Activated CD8-positive, alpha-beta memory T cell treated with anti-CD3 and anti-CD28 coated beads, Interleukin-2, amount 10 ng/mL, durations not matched to agents 7 days and 5 days (primary cell): Measurements from ENCODE around the gene GLA. TPM values are rescaled to one million over a fixed set of nuclear protein-coding genes. Genes with fewer than 3 reads are reported as not detected.

ENCODE experiments used
- ATAC-seq: fragments of 150-1000 bp; cut with Tn5 transposase; one replicate; pipeline ENCODE4 v1.10.0; 2021; ENCODE audit warnings: moderate library complexity
- CTCF ChIA-PET: fragments of 350-600 bp; sonication (Branson Sonifier 250); formaldehyde crosslinking; loops from one replicate; lab custom pipeline; 2021; ENCODE audit warnings: antibody characterized with exemption; lab: Charles Lee
- DNase-seq: peaks from one replicate; pipeline ENCODE4 v3.0.0-alpha.2; 2020
- H3K27ac Mint-ChIP-seq: one replicate; pipeline ENCODE4 v1.8.0; 2021; ENCODE audit warnings: mild to moderate bottlenecking, mixed read lengths
- H3K27me3 Mint-ChIP-seq: one replicate; pipeline ENCODE4 v1.8.0; 2021; ENCODE audit warnings: mixed read lengths
- H3K36me3 Mint-ChIP-seq: one replicate; pipeline ENCODE4 v1.8.0; 2021; ENCODE audit warnings: mild to moderate bottlenecking, mixed read lengths
- H3K4me1 Mint-ChIP-seq: one replicate; pipeline ENCODE4 v1.8.0; 2021; ENCODE audit warnings: mixed read lengths
- H3K4me3 Mint-ChIP-seq: one replicate; pipeline ENCODE4 v1.8.0; 2021; ENCODE audit warnings: mild to moderate bottlenecking, moderate library complexity, mixed read lengths
- H3K9me3 Mint-ChIP-seq: one replicate; pipeline ENCODE4 v1.8.0; 2022; ENCODE audit warnings: low read depth, mixed read lengths
- total RNA-seq, 2 experiments: library from RNA; stranded (reverse); gene quantifications; one replicate each; pipeline ENCODE4 v1.2.3, GENCODE V29; 2021

Gene GLA
- total RNA-seq, 2 experiments from 2014 or later, result 40.2 to 60.4 TPM

GRCh38 chrX:101362116-101362515 lies 45.6 kb downstream of the GLA start:
- H3K27ac Mint-ChIP-seq, result no peak overlapping the region
- CTCF ChIA-PET, result no interaction called here
- no peak overlapping the region for H3K4me3 Mint-ChIP-seq
- no peaks in the 10 kb centered on the region for H3K27me3 Mint-ChIP-seq
- no peaks in the 10 kb centered on the region for H3K36me3 Mint-ChIP-seq
- no peaks in the 10 kb centered on the region for H3K9me3 Mint-ChIP-seq
- no peak for ATAC-seq
- DNase-seq, result no peak
- peaks cover 8% of the 10 kb centered on the region for H3K4me1 Mint-ChIP-seq

- H3K4me1 Mint-ChIP-seq, result peaks cover 8% of the 10 kb centered on the region
- ATAC-seq (no peak), DNase-seq (no peak)
- H3K9me3 Mint-ChIP-seq, result no peaks in the 10 kb centered on the region
- no peak overlapping the region for H3K4me3 Mint-ChIP-seq
- H3K27me3 Mint-ChIP-seq, result no peaks in the 10 kb centered on the region
- H3K27ac Mint-ChIP-seq, result no peak overlapping the region
- no peaks in the 10 kb centered on the region for H3K36me3 Mint-ChIP-seq
- CTCF ChIA-PET, result no interaction called here
Observed at GRCh38 chrX:101360390-101360789, 47.3 kb downstream of the GLA start.

DNA sequence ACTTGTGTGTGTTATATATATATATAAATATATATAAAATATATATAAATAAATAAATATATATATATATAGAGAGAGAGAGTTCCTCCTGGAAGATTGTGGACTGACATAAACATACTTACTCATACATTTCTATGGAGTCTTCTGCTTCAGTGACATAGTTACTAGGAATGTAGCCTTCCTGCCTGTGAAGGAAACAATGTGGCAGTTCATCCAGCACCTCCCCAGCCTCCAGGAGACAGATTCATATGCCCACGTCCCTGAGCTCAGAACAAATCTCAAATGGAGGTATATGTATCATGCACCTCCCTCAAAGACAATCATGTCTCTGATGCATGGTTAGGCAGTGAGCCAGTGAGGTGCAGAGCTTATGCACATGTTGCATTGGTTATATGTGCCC lies 47.8 kb downstream of the GLA start:
- Mint-ChIP-seq H3K9me3 (no peaks in the 10 kb centered on the region), H3K4me3 (no peak overlapping the region), H3K4me1 (peaks cover 8% of the 10 kb centered on the region), H3K27me3 (no peaks in the 10 kb centered on the region), H3K36me3 (no peaks in the 10 kb centered on the region), H3K27ac (no peak overlapping the region)
- CTCF ChIA-PET, result no interaction called here
- ATAC-seq (no peak), DNase-seq (no peak)

GRCh38 chrX:101357166-101357795 lies 50.4 kb downstream of the GLA start:
- H3K9me3 Mint-ChIP-seq, result no peaks in the 10 kb centered on the region
- ATAC-seq, result no peak
- CTCF ChIA-PET, result interaction anchor here (1.3 kb wide), 1 partner anchor 33 kb away, joined by 4 read pairs; the partner anchor contains the start of gene RPL36A
- H3K4me1 Mint-ChIP-seq, result peaks cover 8% of the 10 kb centered on the region
- H3K36me3 Mint-ChIP-seq, result no peaks in the 10 kb centered on the region
- H3K27me3 Mint-ChIP-seq, result no peaks in the 10 kb centered on the region
- DNase-seq, result no peak
- no peak overlapping the region for H3K27ac Mint-ChIP-seq
- no peak overlapping the region for H3K4me3 Mint-ChIP-seq

DNA sequence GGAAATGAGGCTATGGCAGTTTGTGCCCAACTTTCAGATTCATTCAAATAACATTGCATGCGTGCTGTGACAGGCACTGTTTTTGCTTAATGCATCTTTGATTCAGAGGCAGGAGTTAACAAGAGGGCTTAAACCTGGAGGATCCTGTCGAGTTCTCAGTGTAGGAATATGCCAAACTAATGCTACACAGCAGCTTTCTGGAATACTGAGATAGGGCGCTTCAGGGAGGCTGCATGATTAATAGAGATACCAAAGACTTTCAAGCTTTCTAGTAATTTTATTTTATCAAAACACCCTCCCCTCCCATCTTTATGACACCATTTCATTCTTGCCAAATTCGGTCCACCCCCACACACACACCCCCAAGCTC lies 58.5 kb downstream of the GLA start:
- CTCF ChIA-PET, result interaction anchor here (0.8 to 1.4 kb wide), 1 partner anchor 42 kb away, joined by 3 to 5 read pairs; the partner anchor contains the start of gene RPL36A
- no peak for DNase-seq
- Mint-ChIP-seq H3K27ac (peak overlapping the region; percentile 91), H3K4me3 (peak overlapping the region; percentile 89), H3K9me3 (no peaks in the 10 kb centered on the region), H3K4me1 (peaks cover 15% of the 10 kb centered on the region), H3K36me3 (peaks cover 5% of the 10 kb centered on the region), H3K27me3 (no peaks in the 10 kb centered on the region)
- ATAC-seq, result no peak

- Mint-ChIP-seq H3K36me3 (peaks cover 8% of the 10 kb centered on the region), H3K27me3 (no peaks in the 10 kb centered on the region), H3K4me3 (peak within 1 kb of the TSS; percentile 89), H3K27ac (peak within 1 kb of the TSS; percentile 91), H3K9me3 (no peaks in the 10 kb centered on the region), H3K4me1 (peaks cover 15% of the 10 kb centered on the region)
- ATAC-seq (peak; percentile 99), DNase-seq (peak; percentile 86)
- CTCF ChIA-PET, result interaction anchor here (1.4 kb wide), 1 partner anchor 42 kb away, joined by 5 read pairs; the partner anchor contains the start of gene RPL36A
Observed at GRCh38 chrX:101348452-101349192, 59.1 kb downstream of the GLA start, which contains the start of gene TIMM8A. TSS of gene TIMM8A (minus strand) at chrX:101348742. CDS start at chrX:101348664, 78 bp downstream.

- Mint-ChIP-seq H3K4me1 (peaks cover 15% of the 10 kb centered on the region), H3K27me3 (no peaks in the 10 kb centered on the region), H3K4me3 (peak overlapping the region; percentile 89), H3K36me3 (peaks cover 11% of the 10 kb centered on the region), H3K9me3 (no peaks in the 10 kb centered on the region), H3K27ac (peak overlapping the region; percentile 91)
- CTCF ChIA-PET, result interaction anchor here (1.4 kb wide), 1 partner anchor 43 kb away, joined by 5 read pairs; the partner anchor contains the start of gene RPL36A
- DNase-seq, result no peak
- ATAC-seq, result peak; percentile 7
Observed at GRCh38 chrX:101347859-101348451, 59.8 kb downstream of the GLA start.

Other genes starting within 250 kb of the GLA start
- gene DRP2, start 188.1 kb downstream of the GLA start, total RNA-seq, result 1 to 10 TPM in 1 of 2 experiments, under 1 TPM in 1; 0.94 to 1.6 TPM
- under 1 TPM in 1 of 2 experiments, not detected in 1; 0.15 TPM for gene TAF7L, start 116.6 kb downstream of the GLA start, total RNA-seq
- gene TIMM8A, start 59.2 kb downstream of the GLA start, total RNA-seq, result 10 to 100 TPM; 16.7 to 23.6 TPM
- gene BTK, start 21.7 kb downstream of the GLA start, total RNA-seq, result under 1 TPM; 0.14 to 0.41 TPM
- gene RPL36A, start 16.9 kb downstream of the GLA start, total RNA-seq, result 100 to 1,000 TPM; 178 to 225 TPM
- gene HNRNPH2, start 297 bp upstream of the GLA start, total RNA-seq, result 10 to 100 TPM; 30.7 to 31.2 TPM
- gene ARMCX4, start 77.5 kb upstream of the GLA start, total RNA-seq, result 1 to 10 TPM; 1.8 to 2.4 TPM
- under 1 TPM; 0.20 to 0.26 TPM for gene ARMCX1, start 142.6 kb upstream of the GLA start, total RNA-seq
- 10 to 100 TPM; 32.9 to 43.0 TPM for gene ARMCX6, start 210.1 kb upstream of the GLA start, total RNA-seq
- gene ARMCX3, start 215.2 kb upstream of the GLA start, total RNA-seq, result 10 to 100 TPM; 22.7 to 25.7 TPM